Measurements from ENCODE around the gene ABCA5.

- TF ChIP-seq CTCF (optimal IDR thresholded peaks at IDR 0.05 in 1 of 3, IDR thresholded peaks at IDR 0.05 in 1 of 3, conservative IDR thresholded peaks at IDR 0.05 in 1 of 3; ENCODE audit: extremely low read depth in 1 of 3, insufficient read depth in 2 of 3, low read length in 3 of 3) = peak; percentile 75 to 85 (median 79)
- TF ChIP-seq EZH2 (IDR thresholded peaks at IDR 0.05; ENCODE audit: low read length) = no peak
These were observed 91.4 kb downstream of the ABCA5 start for GRCh38 chr17:69235338-69236058.

Measured in keratinocyte (primary cell).